HepG2 (cell line): ENCODE data around the gene KIF2C. TPM values are rescaled to one million over a fixed set of nuclear protein-coding genes. Genes with fewer than 3 reads are reported as not detected.

Experiments
- ASH2L ChIP-seq: fragments of 300-600, 200-600 bp; sonication (generic); IDR thresholded peaks from 2 replicates; pipeline ENCODE4 v1.7.0; 2017; ENCODE audit warnings: low read depth, mild to moderate bottlenecking, moderate library complexity, mixed read lengths, low read length; ENCODE audit not compliant: insufficient read length
- ATF3 ChIP-seq: sonication (generic); formaldehyde crosslinking; IDR thresholded peaks from 2 replicates; pipeline ENCODE4 v1.4.0; 2020; ENCODE audit warnings: missing genetic modification reagents
- HES4 ChIP-seq: sonication (generic); formaldehyde crosslinking; IDR thresholded peaks from 2 replicates; pipeline ENCODE4 v1.9.0; 2021; ENCODE audit warnings: mild to moderate bottlenecking, missing genetic modification reagents, borderline replicate concordance
- MED13 ChIP-seq: sonication (generic); formaldehyde crosslinking; IDR thresholded peaks from 2 replicates; pipeline ENCODE4 v1.5.0; 2020; ENCODE audit warnings: missing genetic modification reagents
- POLR2A ChIP-seq, 2 experiments: IDR thresholded peaks; 2 replicates each; pipeline ENCODE4 v1.6.1; 2011; ENCODE audit warnings: low read depth in 2 of 2, low read length in 2 of 2, mild to moderate bottlenecking in 1 of 2, moderate library complexity in 1 of 2; ENCODE audit not compliant: insufficient read depth in 1 of 2
- RARA ChIP-seq: IDR thresholded peaks from 2 replicates; pipeline ENCODE4 v1.6.1; 2016; ENCODE audit warnings: missing genetic modification reagents, missing compliant biosample characterization
- ZBTB38 ChIP-seq: sonication (generic); formaldehyde crosslinking; IDR thresholded peaks from 2 replicates; pipeline ENCODE4 v1.5.1; 2020; ENCODE audit warnings: mild to moderate bottlenecking, missing genetic modification reagents
- ZBTB7B ChIP-seq: sonication (generic); formaldehyde crosslinking; IDR thresholded peaks from 2 replicates; pipeline ENCODE4 v1.4.0; 2020; ENCODE audit warnings: missing genetic modification reagents
- ZNF616 ChIP-seq: sonication (generic); formaldehyde crosslinking; IDR thresholded peaks from 2 replicates; pipeline ENCODE4 v1.5.0; 2020; ENCODE audit warnings: low read depth, mild to moderate bottlenecking, missing genetic modification reagents
- ZNF878 ChIP-seq: sonication (generic); formaldehyde crosslinking; IDR thresholded peaks from 2 replicates; pipeline ENCODE4 v1.8.1; 2023; ENCODE audit warnings: mild to moderate bottlenecking, missing genetic modification reagents, moderate library complexity
- polyA plus RNA-seq, 8 experiments: library from polyadenylated mRNA; depleted of rRNA in 3 of 8; stranded (reverse) in 7 of 8; unstranded in 1 of 8; fragments of >200 nt; fragmentation: Illumina TruSeq in 4 of 8; extraction: Trizol in 4 of 8; gene quantifications; 2 replicates each; pipeline versions ENCODE4 v1.2.1 to v1.2.3, GENCODE V29; 2011 to 2016; ENCODE audit warnings: low read depth in 4 of 8, missing spikeins in 1 of 8, mixed read lengths in 1 of 8; ENCODE audit not compliant: insufficient read depth in 1 of 8
- total RNA-seq, 5 experiments: library from RNA; depleted of rRNA; stranded (reverse); fragments of >200 nt; fragmentation: Illumina TruSeq; extraction: Trizol; gene quantifications; 2 replicates each; pipeline ENCODE4 v1.2.3, GENCODE V29; 2016; ENCODE audit warnings: low read depth in 1 of 5
- TF ChIP-seq, protein P1 (sequence below): sonication (generic); formaldehyde crosslinking; IDR thresholded peaks from 2 replicates; pipeline ENCODE4 v1.5.0; 2020; ENCODE audit warnings: mild to moderate bottlenecking, missing genetic modification reagents, borderline replicate concordance

KIF2C gene
- total and polyA plus RNA-seq, 2 of the 13 experiments (the other 11 are each of a cell fraction or from before 2014, with no cell fraction given): 29.7 to 53.7 TPM

GRCh38 chr1:44806704-44807363, 67.2 kb downstream of the KIF2C start, which contains the start of gene DYNLT4 (continued):
- TF ChIP-seq, protein P1, sequence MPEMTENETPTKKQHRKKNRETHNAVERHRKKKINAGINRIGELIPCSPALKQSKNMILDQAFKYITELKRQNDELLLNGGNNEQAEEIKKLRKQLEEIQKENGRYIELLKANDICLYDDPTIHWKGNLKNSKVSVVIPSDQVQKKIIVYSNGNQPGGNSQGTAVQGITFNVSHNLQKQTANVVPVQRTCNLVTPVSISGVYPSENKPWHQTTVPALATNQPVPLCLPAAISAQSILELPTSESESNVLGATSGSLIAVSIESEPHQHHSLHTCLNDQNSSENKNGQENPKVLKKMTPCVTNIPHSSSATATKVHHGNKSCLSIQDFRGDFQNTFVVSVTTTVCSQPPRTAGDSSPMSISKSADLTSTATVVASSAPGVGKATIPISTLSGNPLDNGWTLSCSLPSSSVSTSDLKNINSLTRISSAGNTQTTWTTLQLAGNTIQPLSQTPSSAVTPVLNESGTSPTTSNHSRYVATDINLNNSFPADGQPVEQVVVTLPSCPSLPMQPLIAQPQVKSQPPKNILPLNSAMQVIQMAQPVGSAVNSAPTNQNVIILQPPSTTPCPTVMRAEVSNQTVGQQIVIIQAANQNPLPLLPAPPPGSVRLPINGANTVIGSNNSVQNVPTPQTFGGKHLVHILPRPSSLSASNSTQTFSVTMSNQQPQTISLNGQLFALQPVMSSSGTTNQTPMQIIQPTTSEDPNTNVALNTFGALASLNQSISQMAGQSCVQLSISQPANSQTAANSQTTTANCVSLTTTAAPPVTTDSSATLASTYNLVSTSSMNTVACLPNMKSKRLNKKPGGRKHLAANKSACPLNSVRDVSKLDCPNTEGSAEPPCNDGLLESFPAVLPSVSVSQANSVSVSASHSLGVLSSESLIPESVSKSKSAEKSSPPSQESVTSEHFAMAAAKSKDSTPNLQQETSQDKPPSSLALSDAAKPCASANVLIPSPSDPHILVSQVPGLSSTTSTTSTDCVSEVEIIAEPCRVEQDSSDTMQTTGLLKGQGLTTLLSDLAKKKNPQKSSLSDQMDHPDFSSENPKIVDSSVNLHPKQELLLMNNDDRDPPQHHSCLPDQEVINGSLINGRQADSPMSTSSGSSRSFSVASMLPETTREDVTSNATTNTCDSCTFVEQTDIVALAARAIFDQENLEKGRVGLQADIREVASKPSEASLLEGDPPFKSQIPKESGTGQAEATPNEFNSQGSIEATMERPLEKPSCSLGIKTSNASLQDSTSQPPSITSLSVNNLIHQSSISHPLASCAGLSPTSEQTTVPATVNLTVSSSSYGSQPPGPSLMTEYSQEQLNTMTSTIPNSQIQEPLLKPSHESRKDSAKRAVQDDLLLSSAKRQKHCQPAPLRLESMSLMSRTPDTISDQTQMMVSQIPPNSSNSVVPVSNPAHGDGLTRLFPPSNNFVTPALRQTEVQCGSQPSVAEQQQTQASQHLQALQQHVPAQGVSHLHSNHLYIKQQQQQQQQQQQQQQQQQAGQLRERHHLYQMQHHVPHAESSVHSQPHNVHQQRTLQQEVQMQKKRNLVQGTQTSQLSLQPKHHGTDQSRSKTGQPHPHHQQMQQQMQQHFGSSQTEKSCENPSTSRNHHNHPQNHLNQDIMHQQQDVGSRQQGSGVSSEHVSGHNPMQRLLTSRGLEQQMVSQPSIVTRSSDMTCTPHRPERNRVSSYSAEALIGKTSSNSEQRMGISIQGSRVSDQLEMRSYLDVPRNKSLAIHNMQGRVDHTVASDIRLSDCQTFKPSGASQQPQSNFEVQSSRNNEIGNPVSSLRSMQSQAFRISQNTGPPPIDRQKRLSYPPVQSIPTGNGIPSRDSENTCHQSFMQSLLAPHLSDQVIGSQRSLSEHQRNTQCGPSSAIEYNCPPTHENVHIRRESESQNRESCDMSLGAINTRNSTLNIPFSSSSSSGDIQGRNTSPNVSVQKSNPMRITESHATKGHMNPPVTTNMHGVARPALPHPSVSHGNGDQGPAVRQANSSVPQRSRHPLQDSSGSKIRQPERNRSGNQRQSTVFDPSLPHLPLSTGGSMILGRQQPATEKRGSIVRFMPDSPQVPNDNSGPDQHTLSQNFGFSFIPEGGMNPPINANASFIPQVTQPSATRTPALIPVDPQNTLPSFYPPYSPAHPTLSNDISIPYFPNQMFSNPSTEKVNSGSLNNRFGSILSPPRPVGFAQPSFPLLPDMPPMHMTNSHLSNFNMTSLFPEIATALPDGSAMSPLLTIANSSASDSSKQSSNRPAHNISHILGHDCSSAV: 0 out of 2 replicates have a peak, but pooled peaks have one; percentile 80
- no peak for TF ChIP-seq ZNF616 (CRISPR knock-in tag)
- TF ChIP-seq POLR2A (IDR thresholded peaks at IDR 0.05; ENCODE audit: insufficient read depth in 1 of 2, low read depth in 2 of 2, low read length in 2 of 2): peak in 1 of 2 experiments; percentile 79; a peak in 1 of 4 replicates
- 0 out of 2 replicates have a peak, but pooled peaks have one; percentile 10 for TF ChIP-seq MED13 (CRISPR knock-in tag)
- peak; percentile 4; the same call in 1 of the 2 replicates for TF ChIP-seq ATF3 (CRISPR knock-in tag)
- TF ChIP-seq ASH2L: peak; percentile 8
- no peak for TF ChIP-seq ZNF878 (CRISPR knock-in tag)
- TF ChIP-seq ZBTB7B (CRISPR knock-in tag): 0 out of 2 replicates have a peak, but pooled peaks have one; percentile 19
- TF ChIP-seq RARA (CRISPR knock-in tag): peak; percentile 78; the same call in 1 of the 2 replicates
- TF ChIP-seq HES4 (CRISPR knock-in tag): no peak
- TF ChIP-seq ZBTB38 (CRISPR knock-in tag): peak; percentile 36; the same call in 1 of the 2 replicates
